HG02970 (cell line): ENCODE measurements around the gene POLR3A.
A peak's percentile ranks its signal among the peaks of the same experiment; 100 is the strongest.

Experiments
- ATAC-seq: cut with Tn5 transposase; IDR thresholded peaks from one replicate; pipeline ENCODE4 v1.9.1; 2021; ENCODE audit warnings: mild to moderate bottlenecking, moderate library complexity, moderate number of reproducible peaks; ENCODE audit not compliant: unreplicated experiment, low FRiP score

The POLR3A gene

GRCh38 chr10:78047314-78047891 is 18.1 kb upstream of the POLR3A start:
- ATAC-seq = peak; percentile 66

- ATAC-seq = no peak
These were observed 17.5 kb upstream of the POLR3A start for GRCh38 chr10:78046711-78047269.

GRCh38 chr10:78045856-78046255 is 16.5 kb upstream of the POLR3A start:
- ATAC-seq = no peak

- no peak for ATAC-seq
These were observed 15.9 kb upstream of the POLR3A start for GRCh38 chr10:78045237-78045636.

GRCh38 chr10:78044699-78045098 is 15.4 kb upstream of the POLR3A start:
- ATAC-seq = no peak

- no peak for ATAC-seq
These were observed 14.9 kb upstream of the POLR3A start for GRCh38 chr10:78044179-78044578.

GRCh38 chr10:78042752-78043104 is 13.4 kb upstream of the POLR3A start:
- no peak for ATAC-seq

GRCh38 chr10:78042058-78042751 is 12.9 kb upstream of the POLR3A start:
- no peak for ATAC-seq

- no peak for ATAC-seq
These were observed 12.1 kb upstream of the POLR3A start for GRCh38 chr10:78041170-78042057.

GRCh38 chr10:78039743-78040142 is 10.4 kb upstream of the POLR3A start:
- no peak for ATAC-seq

GRCh38 chr10:78038791-78039547 is 9.7 kb upstream of the POLR3A start:
- no peak for ATAC-seq

GRCh38 chr10:78038105-78038504 is 8.8 kb upstream of the POLR3A start:
- ATAC-seq = no peak

GRCh38 chr10:78035933-78036583 is 6.7 kb upstream of the POLR3A start:
- no peak for ATAC-seq

GRCh38 chr10:78035437-78035836 is 6.1 kb upstream of the POLR3A start:
- no peak for ATAC-seq

- ATAC-seq = no peak
These were observed 5.7 kb upstream of the POLR3A start for GRCh38 chr10:78035025-78035424.

GRCh38 chr10:78033637-78034470 is 4.5 kb upstream of the POLR3A start, which contains the start of gene RPS24:
RPS24 (plus strand) TSS chr10:78033863; CDS start chr10:78033902, 39 bp downstream.
- ATAC-seq = peak; percentile 73

GRCh38 chr10:78033387-78033636 is 4.0 kb upstream of the POLR3A start:
- no peak for ATAC-seq

- no peak for ATAC-seq
These were observed 662 bp downstream of the POLR3A start for GRCh38 chr10:78028438-78029268.
